HFF-Myc (cell line): ENCODE data around the gene FBXO34.

Experiments
- DNase-seq: peaks from one replicate; pipeline ENCODE4 v3.0.0-alpha.2; 2011; ENCODE audit warnings: low read depth; ENCODE audit errors: extremely low read depth
- H3K4me3 ChIP-seq: replicated peaks from 2 replicates; pipeline ENCODE4 v1.5.1; 2011; ENCODE audit warnings: low read depth, mild to moderate bottlenecking, control low read depth, low read length
- TF ChIP-seq, protein P1 (sequence below): IDR thresholded peaks from 2 replicates; pipeline ENCODE4 v1.5.1; 2012; ENCODE audit warnings: mild to moderate bottlenecking, low read depth, low read length, control low read depth; ENCODE audit errors: missing control alignments

Gene FBXO34

DNA sequence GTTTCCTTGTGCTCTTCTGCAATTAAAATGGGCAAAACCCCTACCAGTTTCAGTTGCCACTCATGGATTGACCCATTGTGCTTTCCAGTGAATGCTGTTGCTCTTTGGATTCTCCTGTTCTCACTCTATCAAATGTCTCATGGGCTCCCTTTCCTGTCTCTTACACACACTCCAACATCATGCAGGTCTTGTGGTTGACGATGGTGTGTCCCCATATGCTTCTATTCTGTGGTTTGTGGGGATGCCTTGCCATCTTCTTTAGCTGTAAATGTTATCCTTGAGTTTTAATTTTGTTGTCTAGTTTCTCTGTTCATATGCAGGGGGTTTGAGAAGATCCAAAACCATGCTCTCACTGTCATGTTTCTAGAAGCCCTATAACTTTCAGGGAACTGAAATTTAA is 31.9 kb upstream of the FBXO34 start:
- TF ChIP-seq, protein P1, sequence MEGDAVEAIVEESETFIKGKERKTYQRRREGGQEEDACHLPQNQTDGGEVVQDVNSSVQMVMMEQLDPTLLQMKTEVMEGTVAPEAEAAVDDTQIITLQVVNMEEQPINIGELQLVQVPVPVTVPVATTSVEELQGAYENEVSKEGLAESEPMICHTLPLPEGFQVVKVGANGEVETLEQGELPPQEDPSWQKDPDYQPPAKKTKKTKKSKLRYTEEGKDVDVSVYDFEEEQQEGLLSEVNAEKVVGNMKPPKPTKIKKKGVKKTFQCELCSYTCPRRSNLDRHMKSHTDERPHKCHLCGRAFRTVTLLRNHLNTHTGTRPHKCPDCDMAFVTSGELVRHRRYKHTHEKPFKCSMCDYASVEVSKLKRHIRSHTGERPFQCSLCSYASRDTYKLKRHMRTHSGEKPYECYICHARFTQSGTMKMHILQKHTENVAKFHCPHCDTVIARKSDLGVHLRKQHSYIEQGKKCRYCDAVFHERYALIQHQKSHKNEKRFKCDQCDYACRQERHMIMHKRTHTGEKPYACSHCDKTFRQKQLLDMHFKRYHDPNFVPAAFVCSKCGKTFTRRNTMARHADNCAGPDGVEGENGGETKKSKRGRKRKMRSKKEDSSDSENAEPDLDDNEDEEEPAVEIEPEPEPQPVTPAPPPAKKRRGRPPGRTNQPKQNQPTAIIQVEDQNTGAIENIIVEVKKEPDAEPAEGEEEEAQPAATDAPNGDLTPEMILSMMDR, result no peak
- no peak overlapping the region for H3K4me3 ChIP-seq
- no peak for DNase-seq

DNA sequence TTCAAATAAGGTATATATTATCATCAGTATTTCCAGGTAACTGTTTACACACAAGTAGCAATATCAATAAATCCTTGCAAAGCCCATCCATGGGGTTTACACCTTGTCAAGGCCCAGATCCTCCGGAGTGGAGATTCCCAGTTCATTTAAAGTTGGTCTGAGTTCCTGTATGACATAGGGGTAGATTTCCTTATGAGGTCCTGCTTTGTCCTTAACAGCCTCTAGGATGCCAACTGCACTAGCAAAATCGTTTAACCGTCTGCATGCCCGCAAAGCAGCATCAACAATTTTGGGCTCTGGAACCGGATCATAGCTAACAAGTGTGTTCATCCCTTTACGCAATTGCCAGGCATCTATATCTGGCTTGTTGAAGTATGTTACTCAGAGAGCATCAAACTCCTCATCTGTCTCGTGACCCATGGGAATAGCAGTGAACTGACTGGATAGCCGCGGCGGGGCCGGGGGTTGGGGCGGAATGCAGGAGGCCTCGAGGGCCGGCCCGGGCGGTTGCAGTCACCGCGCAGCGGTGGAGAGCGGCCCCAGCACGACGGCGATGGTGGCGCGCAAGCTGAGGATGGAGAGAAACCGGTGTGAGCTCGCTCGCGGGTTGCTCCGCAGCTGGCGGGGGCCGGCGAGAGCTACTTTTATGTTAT is 30.6 kb upstream of the FBXO34 start:
- DNase-seq, result no peak
- TF ChIP-seq, protein P1, result no peak
- no peak overlapping the region for H3K4me3 ChIP-seq

DNA sequence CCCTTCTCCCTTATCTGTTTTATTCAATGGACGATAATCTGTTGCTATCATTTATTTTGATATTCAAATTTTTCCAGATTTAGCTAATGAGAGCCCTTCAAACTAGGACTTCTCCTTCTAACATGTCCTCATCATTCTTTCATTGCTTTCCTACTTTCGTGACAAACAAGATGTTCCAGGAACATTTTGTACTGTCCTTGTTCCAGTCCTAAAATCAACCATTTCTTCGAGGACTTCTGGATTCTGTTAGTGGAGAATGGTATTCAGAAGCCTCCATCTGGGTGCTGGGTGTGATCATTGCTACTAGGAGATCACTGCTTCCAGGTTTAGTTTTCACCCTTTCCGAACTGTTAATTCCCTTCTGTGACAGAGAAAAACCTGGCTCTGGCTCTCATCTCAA is 29.5 kb upstream of the FBXO34 start:
- no peak overlapping the region for H3K4me3 ChIP-seq
- DNase-seq, result no peak
- TF ChIP-seq, protein P1, result no peak

DNA sequence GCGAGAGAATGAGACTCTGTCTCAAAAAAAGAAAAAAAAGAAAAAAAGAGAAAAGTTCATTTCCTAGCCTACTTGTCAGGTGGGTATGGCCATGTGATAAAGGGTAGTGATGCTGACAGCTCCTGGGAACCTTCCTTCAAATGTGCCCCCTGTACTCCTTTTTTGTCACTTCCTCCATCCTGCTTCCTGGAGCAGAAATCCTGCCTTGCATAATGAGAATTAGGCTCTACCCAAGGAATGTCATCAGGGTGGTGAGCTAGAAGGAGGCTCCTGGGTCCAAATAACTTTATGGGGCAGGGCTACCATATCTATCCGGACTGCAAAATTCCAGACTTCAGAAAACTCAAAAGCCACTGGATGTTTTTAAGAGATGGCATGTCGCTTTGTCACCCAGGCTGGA is 27.8 kb upstream of the FBXO34 start:
- DNase-seq, result no peak

DNA sequence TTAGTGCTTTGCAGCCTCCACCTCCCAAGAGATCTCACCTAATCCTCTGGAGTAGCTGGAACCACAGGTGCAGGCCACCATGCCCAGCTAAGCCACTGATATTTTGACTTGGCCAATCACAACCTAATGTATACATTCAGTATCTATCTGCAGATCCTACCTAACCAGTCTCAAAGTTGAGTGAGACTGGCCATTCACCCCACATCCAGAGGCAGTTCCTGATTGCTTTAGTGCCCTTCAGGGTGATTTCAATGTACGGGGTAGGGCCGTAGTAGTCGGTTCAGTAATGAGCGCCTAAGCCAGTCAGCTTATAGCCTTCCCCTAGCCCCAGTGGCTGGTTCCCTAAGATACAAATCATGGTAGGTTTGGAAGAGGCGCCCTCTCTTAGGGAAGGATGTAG is 27.4 kb upstream of the FBXO34 start:
- TF ChIP-seq, protein P1, result no peak
- DNase-seq, result no peak
- no peak overlapping the region for H3K4me3 ChIP-seq

More for the DNA sequence above, 27.8 kb upstream of the FBXO34 start:
- no peak overlapping the region for H3K4me3 ChIP-seq
- TF ChIP-seq, protein P1, result no peak

DNA sequence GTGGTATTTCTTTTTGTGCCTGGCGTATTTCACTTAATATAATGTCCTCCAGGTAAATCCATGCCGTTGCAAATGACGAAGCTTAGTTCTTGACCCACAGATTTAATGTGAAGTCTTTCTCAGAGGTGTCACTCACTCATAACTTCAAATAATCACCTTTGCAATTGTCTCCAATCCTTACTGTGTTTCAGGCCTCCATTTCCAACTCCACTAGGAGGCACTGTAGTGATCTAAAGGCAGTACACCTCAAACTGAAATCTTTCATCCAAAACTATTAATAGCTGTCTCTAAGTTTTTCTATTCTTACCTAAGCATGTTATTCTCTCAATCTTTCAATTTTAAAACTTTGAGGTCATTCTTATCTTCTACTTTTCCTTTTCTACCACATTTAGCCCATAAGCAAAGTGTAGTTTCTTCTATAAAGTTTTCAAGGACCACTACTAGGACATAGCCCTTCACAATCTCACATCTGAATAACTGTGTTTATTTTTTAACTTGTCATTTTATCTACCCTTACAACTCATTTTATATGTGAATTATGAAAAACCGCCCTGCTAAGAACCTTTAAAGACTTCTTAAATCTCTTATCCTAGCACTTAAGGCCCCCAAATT is 25.5 kb upstream of the FBXO34 start:
- H3K4me3 ChIP-seq, result no peak overlapping the region
- DNase-seq, result no peak
- TF ChIP-seq, protein P1, result peak; percentile 69
